WTC11 (cell line): ENCODE data around the gene NARS2.

Source experiments
- NFYB ChIP-seq: sonication (generic); formaldehyde crosslinking; conservative IDR thresholded peaks from 2 replicates; pipeline ENCODE4 v1.8.0; 2022; ENCODE audit warnings: low read depth, missing genetic modification reagents
- NR2C2 ChIP-seq: sonication (generic); formaldehyde crosslinking; IDR thresholded peaks from 2 replicates; pipeline ENCODE4 v1.8.0; 2022; ENCODE audit warnings: mild to moderate bottlenecking, missing genetic modification reagents
- TEAD4 ChIP-seq: sonication (generic); formaldehyde crosslinking; IDR thresholded peaks from 2 replicates; pipeline ENCODE4 v1.8.0; 2022; ENCODE audit warnings: mild to moderate bottlenecking, missing genetic modification reagents
- ZBTB43 ChIP-seq: sonication (generic); formaldehyde crosslinking; IDR thresholded peaks from 2 replicates; pipeline ENCODE4 v1.8.1; 2023; ENCODE audit warnings: mild to moderate bottlenecking, missing genetic modification reagents
- TF ChIP-seq, protein P1 (sequence below): sonication (generic); formaldehyde crosslinking; IDR thresholded peaks from 2 replicates; pipeline ENCODE4 v1.8.0; 2023; ENCODE audit warnings: missing genetic modification reagents
- TF ChIP-seq, protein P2 (sequence below): fragments of 200-600 bp; IDR thresholded peaks from 2 replicates; pipeline ENCODE4 v1.8.0; 2022; ENCODE audit warnings: antibody characterized with exemption
- TF ChIP-seq, protein P3 (sequence below): sonication (generic); formaldehyde crosslinking; IDR thresholded peaks from 2 replicates; pipeline ENCODE4 v1.8.0; 2022; ENCODE audit warnings: mild to moderate bottlenecking, missing genetic modification reagents

GRCh38 chr11:78446210-78446609, 128.5 kb downstream of the NARS2 start:
- TF ChIP-seq, protein P1, sequence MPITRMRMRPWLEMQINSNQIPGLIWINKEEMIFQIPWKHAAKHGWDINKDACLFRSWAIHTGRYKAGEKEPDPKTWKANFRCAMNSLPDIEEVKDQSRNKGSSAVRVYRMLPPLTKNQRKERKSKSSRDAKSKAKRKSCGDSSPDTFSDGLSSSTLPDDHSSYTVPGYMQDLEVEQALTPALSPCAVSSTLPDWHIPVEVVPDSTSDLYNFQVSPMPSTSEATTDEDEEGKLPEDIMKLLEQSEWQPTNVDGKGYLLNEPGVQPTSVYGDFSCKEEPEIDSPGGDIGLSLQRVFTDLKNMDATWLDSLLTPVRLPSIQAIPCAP (CRISPR knock-in tag) = no peak
- TF ChIP-seq, protein P2, sequence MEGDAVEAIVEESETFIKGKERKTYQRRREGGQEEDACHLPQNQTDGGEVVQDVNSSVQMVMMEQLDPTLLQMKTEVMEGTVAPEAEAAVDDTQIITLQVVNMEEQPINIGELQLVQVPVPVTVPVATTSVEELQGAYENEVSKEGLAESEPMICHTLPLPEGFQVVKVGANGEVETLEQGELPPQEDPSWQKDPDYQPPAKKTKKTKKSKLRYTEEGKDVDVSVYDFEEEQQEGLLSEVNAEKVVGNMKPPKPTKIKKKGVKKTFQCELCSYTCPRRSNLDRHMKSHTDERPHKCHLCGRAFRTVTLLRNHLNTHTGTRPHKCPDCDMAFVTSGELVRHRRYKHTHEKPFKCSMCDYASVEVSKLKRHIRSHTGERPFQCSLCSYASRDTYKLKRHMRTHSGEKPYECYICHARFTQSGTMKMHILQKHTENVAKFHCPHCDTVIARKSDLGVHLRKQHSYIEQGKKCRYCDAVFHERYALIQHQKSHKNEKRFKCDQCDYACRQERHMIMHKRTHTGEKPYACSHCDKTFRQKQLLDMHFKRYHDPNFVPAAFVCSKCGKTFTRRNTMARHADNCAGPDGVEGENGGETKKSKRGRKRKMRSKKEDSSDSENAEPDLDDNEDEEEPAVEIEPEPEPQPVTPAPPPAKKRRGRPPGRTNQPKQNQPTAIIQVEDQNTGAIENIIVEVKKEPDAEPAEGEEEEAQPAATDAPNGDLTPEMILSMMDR = no peak
- no peak for TF ChIP-seq TEAD4
- TF ChIP-seq ZBTB43 (CRISPR knock-in tag) = no peak
- no peak for TF ChIP-seq NFYB (CRISPR knock-in tag)
- TF ChIP-seq, protein P3, sequence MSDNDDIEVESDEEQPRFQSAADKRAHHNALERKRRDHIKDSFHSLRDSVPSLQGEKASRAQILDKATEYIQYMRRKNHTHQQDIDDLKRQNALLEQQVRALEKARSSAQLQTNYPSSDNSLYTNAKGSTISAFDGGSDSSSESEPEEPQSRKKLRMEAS = no peak
- TF ChIP-seq NR2C2 (CRISPR knock-in tag) = no peak
